Medulla oblongata (tissue), 1 donor: ENCODE measurements around the gene CD7.

ENCODE experiments used
- DNase-seq: peaks from one replicate; pipeline ENCODE4 v3.0.0-alpha.2; 2015; ENCODE audit errors: extremely low spot score

The CD7 gene

DNA sequence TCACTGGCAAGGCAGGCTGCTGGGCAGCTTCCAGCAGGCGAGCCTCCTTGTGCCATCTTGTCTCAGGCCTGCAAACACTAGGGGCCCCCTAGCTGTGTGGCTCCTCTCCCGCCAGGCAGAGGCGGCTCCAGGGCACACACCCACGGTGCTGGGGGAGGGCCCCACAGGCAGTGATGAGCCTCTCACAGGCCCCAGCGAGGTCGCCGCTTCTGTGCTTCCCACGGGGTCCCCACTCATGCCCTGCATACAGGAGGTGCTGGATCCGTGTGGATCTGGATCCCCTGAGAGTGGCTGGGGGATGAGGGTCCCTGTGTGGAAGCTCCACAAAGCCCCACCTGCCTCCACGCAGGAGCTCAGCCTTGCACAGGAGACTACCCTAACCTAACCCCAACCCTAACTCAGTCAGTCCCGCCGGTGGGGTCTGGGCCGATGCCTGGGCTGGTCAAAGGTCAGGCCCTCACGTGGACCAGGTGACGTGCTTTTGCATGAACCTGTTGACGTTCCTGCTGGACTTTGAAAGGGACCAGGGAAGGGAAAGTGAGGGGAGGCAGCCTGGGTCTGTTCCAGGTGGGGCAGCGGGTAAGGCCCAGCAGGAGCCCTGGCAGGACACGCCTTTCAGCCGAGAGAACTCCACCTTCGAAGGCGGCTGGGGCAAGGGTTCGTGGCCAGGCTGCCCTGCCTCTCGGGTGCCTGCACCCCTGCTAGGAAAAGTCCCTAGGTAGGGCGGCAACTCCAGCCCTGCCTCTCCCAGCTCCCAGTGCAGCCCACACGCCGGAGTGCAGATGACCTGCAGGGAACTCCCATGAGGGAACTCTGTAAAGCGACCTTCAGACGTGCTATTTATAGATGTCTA lies 11.0 kb upstream of the CD7 start:
- no peak for DNase-seq

DNA sequence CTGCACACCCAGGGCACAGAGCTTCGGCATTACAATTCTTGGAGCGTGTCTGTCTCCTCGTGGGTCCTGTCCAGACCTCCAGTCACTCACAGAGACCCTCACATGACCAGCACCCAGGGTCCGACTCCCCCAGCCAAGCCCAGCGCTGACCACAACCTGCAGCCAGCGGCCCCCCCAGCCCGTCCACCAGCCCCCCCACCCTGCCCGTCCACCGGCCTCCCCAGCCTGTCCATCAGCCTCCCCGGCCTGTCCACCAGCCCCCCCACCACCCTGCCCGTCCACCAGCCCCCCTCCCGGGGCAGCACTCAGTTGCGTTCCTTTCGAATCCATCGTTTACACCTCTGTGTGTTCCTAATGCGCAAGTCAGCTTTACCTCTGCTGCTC lies 10.3 kb upstream of the CD7 start:
- no peak for DNase-seq

DNA sequence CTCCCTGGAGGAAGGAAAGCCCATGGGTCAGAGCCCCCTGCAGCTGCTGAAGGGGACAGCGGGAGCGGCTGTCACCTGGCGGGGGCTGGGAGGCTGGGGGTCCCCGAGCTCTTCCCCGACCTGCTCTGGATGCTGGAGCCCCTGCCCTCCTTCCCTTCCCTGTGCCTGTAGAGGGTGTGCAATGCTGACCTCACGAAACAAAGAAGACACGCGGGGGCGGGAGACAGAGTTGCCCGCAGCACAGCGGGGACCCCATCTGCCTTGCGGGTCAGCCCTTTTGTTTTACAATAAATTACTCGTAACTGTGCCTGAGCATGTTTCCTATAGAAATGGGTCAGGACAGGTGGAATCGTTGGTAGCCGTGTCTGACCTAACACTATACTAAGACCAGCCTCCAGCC lies 9.9 kb upstream of the CD7 start:
- no peak for DNase-seq

GRCh38 chr17:82325286-82326180 lies 8.1 kb upstream of the CD7 start:
- DNase-seq, result no peak

DNA sequence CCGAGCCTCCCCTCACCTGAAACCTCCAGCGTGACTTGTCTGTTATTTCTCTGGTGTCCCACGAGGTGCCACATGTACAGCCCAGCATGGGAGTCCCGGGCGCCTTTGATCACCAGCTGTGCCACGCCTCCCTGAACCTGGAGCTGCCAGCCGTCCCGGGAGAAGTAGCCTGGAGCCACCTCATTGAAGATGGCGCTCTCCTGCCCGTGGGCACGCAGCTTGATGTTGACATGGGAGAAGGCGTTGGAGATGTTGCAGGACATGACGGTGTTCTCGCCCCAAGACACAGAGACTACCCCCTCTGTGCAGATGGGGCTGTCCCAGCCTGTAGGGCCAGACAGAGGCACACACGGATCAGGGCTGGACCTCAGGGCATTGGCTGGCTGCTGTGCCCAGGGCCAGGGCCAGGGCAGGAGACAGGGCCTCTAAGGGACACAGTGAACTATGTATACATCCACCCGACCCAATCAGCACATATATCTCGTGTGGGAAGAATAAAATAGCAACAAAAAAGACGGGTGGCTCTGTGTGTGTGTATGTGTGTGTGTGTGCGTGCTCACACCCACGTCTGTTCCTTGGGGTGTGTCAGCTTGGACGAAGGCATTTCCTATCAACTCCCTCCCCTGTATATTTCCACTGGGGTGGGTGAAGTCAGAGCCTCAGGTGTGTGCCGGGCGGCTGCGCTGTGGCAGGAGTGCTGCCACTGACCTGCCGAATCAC lies 7.3 kb upstream of the CD7 start:
- DNase-seq, result no peak

- no peak for DNase-seq
These were observed 6.3 kb upstream of the CD7 start for GRCh38 chr17:82323514-82324234.

- DNase-seq, result no peak
These were observed 5.4 kb upstream of the CD7 start for GRCh38 chr17:82322526-82323453.

DNA sequence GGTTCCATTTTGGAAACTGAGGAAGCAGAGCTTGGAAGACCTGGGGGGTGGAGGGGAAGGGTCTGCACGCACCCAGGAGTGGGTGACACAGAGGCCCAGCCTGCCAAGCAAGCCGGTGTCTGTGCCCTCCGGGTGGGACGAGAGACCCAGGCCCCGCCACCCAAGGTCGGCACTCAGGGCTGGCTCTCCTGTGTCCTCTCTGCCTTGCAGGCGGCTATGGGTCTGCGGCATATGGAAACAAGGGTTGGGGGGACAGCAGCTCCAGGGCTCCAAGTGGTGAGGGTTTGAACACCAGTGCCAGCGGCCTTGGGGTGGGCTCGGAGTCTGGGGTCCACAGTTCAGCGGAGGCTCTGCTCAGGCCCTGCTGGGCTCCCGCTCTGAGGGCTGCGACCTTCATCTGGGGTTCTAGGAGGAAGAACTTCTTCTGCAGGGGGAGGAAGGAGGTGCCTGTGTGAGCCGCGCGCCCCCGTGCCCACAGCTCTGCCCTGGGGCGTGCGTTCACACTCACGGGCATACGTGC lies 4.6 kb upstream of the CD7 start:
- no peak for DNase-seq

- DNase-seq, result no peak
These were observed 3.8 kb upstream of the CD7 start for GRCh38 chr17:82320956-82321927.

GRCh38 chr17:82320140-82320840 lies 2.9 kb upstream of the CD7 start:
- no peak for DNase-seq

GRCh38 chr17:82319619-82320062 lies 2.2 kb upstream of the CD7 start:
- no peak for DNase-seq

- no peak for DNase-seq
These were observed 1.6 kb upstream of the CD7 start for GRCh38 chr17:82318772-82319606.

DNA sequence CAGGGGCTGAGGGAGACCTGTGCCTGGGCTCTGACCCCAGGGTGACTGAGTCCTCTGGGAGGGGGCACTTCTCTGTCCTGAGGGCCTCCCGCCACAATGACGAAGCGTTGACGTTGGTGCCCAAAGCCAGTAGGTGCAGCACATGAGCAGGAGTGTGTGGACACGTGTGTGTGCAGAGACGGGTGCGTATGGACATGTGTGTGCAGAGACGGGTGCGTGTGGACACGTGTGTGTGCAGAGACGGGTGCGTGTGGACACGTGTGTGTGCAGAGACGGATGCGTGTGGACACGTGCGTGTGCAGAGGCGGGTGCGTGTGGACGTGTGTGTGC lies 726 bp upstream of the CD7 start:
- no peak for DNase-seq

DNA sequence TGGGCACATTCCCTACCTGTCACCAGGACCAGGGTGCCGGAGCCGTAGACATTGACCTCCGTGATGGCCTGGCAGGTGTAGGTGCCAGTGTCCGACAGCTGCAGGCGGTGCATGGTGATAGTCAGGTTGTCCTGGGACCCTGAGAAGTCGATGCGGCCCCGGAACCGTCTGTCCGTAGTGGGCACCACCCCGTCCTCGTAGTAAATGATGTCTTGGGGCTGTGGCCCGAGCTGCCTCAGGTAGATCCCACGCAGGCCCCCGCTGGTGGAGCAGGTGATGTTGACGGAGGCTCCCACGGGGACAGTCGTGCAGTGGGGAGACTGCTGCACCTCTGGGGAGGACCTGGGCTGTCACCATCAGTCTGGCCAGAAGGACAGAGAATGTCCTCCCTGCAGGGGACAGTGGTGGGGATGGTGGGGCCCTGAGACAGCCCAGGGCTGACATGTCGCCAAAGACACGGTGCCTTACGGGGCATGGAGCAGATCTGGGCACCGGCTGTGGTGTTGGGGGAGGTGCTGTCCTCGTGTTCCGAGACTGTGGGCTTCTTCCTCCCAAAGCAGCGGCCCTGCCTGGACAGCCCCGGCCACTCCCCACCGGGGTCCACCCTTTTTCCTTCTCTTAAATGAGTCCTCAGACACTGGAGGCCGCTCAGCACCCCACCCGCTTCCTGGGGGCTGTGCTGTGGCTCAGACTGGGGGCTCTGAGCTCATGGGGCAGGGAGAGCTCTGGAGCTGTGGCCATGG lies 586 bp downstream of the CD7 start:
- DNase-seq, result no peak

GRCh38 chr17:82315703-82316358 lies 1.6 kb downstream of the CD7 start:
- no peak for DNase-seq
